MG63 (cell line): Measurements from ENCODE around the gene PPP1R1C. TPM values are rescaled to one million over a fixed set of nuclear protein-coding genes. Genes with fewer than 3 reads are reported as not detected.
"Not testable (repeated sequence)": the region's sequence is repeated elsewhere in the genome, so short reads cannot be mapped to it uniquely, and the experiment has no call there.

Experiments used
- DNase-seq: peaks from one replicate; pipeline ENCODE4 v3.0.0-alpha.2; 2020
- H3K27me3 ChIP-seq: fragments of 250-450 bp; sonication (Bioruptor Pico); 2 replicates; pipeline ENCODE4 v1.5.1; 2020; ENCODE audit warnings: mild to moderate bottlenecking, moderate library complexity
- H3K36me3 ChIP-seq: fragments of 250-450 bp; sonication (Bioruptor Pico); 2 replicates; pipeline ENCODE4 v1.5.1; 2020; ENCODE audit warnings: mild to moderate bottlenecking, moderate library complexity
- H3K4me3 ChIP-seq: fragments of 250-450 bp; sonication (Bioruptor Pico); 2 replicates; pipeline ENCODE4 v1.5.1; 2020; ENCODE audit warnings: mild to moderate bottlenecking, moderate library complexity
- H3K9me3 ChIP-seq: fragments of 250-450 bp; sonication (Bioruptor Pico); 2 replicates; pipeline ENCODE4 v1.5.1; 2020; ENCODE audit warnings: mild to moderate bottlenecking, moderate library complexity
- total RNA-seq: library from RNA; depleted of rRNA; stranded (reverse); fragments of >200 nt; shearing (Covaris generic); gene quantifications from 2 replicates; pipeline ENCODE4 v1.2.3, GENCODE V29; 2014; ENCODE audit warnings: low replicate concordance

Gene PPP1R1C
- total RNA-seq, 1 experiment from 2014 or later = 0.53 TPM

GRCh38 chr2:181959508-181959907 lies 26.1 kb upstream of the PPP1R1C start:
- Histone ChIP-seq H3K36me3 (no peaks in the 10 kb centered on the region), H3K4me3 (no peak overlapping the region), H3K27me3 (no peaks in the 10 kb centered on the region), H3K9me3 (no peaks in the 10 kb centered on the region)
- no peak for DNase-seq

GRCh38 chr2:181961167-181961566 lies 24.5 kb upstream of the PPP1R1C start:
- not testable (repeated sequence) for DNase-seq, H3K4me3 ChIP-seq, H3K36me3 ChIP-seq, H3K9me3 ChIP-seq, H3K27me3 ChIP-seq

- Histone ChIP-seq H3K9me3 (no peaks in the 10 kb centered on the region), H3K27me3 (no peaks in the 10 kb centered on the region), H3K4me3 (no peak overlapping the region), H3K36me3 (no peaks in the 10 kb centered on the region)
- no peak for DNase-seq
Measured at GRCh38 chr2:181962142-181962541, 23.5 kb upstream of the PPP1R1C start.

GRCh38 chr2:181970160-181970794 lies 15.4 kb upstream of the PPP1R1C start:
- Histone ChIP-seq H3K4me3 (no peak overlapping the region), H3K36me3 (no peaks in the 10 kb centered on the region)

GRCh38 chr2:181971032-181971431 lies 14.6 kb upstream of the PPP1R1C start:
- H3K9me3 ChIP-seq = no peaks in the 10 kb centered on the region
- H3K27me3 ChIP-seq = no peaks in the 10 kb centered on the region
- no peaks in the 10 kb centered on the region for H3K36me3 ChIP-seq
- DNase-seq = no peak
- no peak overlapping the region for H3K4me3 ChIP-seq

More at GRCh38 chr2:181970160-181970794, 15.4 kb upstream of the PPP1R1C start:
- DNase-seq = no peak
- H3K9me3 ChIP-seq = no peaks in the 10 kb centered on the region
- no peaks in the 10 kb centered on the region for H3K27me3 ChIP-seq

DNA sequence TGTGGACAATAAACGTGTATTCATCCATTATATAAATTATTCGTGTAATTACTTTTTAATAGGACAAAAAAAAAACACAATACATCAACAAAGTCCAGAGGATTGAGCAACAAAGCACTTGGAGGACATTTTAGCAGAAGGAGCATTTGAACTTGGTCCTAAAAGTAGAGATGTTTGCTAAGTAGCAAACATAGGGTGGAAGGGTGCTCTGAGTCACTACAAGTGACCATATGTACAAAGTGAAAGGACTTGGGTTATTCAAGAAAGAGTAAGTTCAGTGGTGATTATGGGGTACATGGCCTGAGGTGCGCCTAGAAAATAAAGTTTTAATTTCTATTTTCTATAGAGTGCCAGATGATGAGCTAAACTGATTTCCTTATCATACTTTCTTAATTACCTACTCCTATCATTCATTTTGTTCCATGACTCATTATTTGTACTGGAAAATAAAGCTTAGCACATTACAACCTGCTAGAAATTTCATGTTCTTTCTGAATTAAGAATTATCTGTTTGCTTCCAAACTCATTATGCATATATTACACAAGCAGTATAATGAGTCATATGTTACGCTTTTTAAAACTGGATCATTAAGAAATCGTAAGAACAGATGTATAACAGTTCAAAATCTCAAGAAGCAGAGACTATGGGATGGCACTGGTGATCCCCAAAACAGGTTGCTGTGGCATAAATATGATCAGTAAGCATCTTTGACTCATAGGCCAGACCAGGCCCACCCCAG lies 13.1 kb upstream of the PPP1R1C start:
- Histone ChIP-seq H3K4me3 (no peak overlapping the region), H3K36me3 (no peaks in the 10 kb centered on the region), H3K9me3 (no peaks in the 10 kb centered on the region), H3K27me3 (no peaks in the 10 kb centered on the region)
- no peak for DNase-seq

DNA sequence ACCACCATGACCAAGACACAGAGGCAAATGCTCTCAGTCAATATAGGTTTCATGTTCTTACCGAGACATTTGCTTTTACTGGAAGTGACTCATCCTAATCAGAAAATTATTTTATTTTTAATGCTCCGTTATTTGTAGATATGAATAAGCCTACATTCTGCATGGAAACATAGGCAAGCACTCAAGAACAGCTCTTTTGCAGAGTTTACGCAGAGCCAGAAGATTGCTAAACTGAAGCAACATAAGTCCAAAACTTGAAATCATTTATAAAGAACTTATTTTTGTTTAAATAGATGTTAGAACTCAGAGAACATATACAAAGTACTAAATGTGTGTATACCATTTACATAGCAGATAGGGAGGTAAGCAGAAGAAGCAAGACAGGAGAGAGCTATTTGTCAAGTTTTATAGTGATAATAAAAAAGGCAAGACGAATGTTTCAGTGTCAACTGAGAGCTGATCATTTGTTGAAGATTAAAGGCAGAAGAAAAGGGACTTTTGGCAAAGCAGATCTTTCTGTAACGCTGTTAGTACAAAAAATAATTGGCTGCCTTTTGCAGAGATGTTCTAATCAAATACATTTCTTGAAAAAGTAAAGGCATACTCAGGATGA lies 12.4 kb upstream of the PPP1R1C start:
- no peaks in the 10 kb centered on the region for H3K27me3 ChIP-seq
- no peaks in the 10 kb centered on the region for H3K36me3 ChIP-seq

GRCh38 chr2:181977661-181978350 lies 7.8 kb upstream of the PPP1R1C start:
- Histone ChIP-seq H3K27me3 (no peaks in the 10 kb centered on the region), H3K36me3 (no peaks in the 10 kb centered on the region), H3K9me3 (no peaks in the 10 kb centered on the region), H3K4me3 (no peak overlapping the region)
- DNase-seq = peak; percentile 52

More for the DNA sequence above, 12.4 kb upstream of the PPP1R1C start:
- Histone ChIP-seq H3K9me3 (no peaks in the 10 kb centered on the region), H3K4me3 (no peak overlapping the region)
- no peak for DNase-seq

DNA sequence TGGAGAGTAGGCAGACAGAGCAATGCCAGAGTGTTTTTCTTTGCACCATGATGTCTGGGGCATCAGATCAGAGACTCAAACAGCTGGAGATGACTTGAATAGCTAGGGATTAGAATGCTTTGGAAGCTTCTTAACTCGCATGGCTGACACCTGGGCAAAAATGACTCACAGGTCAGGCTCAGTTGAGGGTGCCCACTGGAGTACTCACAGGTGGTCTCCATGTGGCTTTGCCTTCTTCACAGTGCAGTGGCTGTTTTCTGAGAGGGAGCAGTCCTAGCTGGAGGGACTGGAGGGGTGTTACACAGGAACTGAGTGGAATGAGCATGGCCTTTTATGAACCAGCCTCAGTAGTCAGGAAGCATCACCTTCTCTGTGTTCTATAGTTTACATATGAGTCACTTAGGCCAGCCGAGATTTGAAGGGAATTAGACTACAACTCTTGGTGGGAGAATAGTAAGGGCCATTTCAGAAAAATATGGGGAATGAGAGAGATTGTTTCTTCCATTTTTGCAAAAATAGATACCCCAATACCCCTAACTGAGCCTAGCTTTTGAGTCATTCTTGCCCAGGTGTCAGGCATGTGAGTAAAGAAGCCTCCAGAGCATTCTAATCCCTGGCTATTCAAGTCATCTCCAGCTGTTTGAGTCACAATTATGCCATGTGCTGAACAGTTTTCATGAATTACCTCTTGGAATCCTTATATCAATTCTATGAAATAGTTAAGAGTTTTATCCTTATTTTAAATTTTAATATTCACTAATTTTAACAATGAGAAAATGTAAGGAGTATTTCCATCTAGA lies 7.1 kb upstream of the PPP1R1C start:
- no peak for DNase-seq

GRCh38 chr2:181984060-181984459 lies 1.6 kb upstream of the PPP1R1C start:
- H3K4me3 ChIP-seq = no peak overlapping the region
- H3K9me3 ChIP-seq = no peaks in the 10 kb centered on the region
- DNase-seq = no peak
- H3K27me3 ChIP-seq = no peaks in the 10 kb centered on the region
- no peaks in the 10 kb centered on the region for H3K36me3 ChIP-seq

More for the DNA sequence above, 7.1 kb upstream of the PPP1R1C start:
- Histone ChIP-seq H3K9me3 (no peaks in the 10 kb centered on the region), H3K4me3 (no peak overlapping the region), H3K36me3 (no peaks in the 10 kb centered on the region), H3K27me3 (no peaks in the 10 kb centered on the region)

DNA sequence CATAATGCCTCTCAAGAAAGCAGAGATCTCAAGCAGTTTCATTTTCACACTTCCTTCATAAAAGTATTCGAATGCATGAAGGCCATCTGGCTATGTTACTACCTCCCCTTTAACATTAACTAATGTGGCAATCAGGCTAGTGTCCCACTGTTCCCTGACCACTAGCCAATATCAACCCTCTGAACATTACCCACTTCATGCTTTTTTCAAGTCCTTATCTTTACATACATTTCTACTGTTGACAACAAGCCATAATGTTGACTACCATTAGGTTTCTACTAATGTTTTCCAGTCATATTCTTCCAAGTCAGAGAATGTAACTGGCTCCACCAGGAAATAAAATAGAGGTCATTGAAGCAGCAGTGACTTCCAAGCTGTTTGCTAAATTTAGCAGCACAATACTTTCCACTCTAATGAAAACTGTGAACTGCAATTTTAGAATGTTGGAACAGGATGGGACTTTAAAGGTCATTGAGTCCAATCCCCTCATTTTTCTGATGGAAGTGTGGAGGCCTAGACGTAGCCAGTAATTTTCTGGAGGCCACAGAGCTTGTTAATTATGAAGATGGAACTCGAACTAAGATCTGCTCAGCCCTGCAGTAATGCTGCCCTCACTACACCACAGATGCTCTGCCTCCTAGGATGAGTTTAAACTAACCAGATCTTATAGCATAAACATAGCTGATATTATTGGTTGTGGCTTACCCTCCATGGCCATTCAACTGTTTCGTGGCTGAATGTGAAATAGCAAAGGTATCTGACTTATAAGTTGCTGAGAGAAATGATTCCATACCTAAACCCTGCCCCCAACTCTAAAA lies 630 bp upstream of the PPP1R1C start:
- Histone ChIP-seq H3K4me3 (no peak overlapping the region), H3K27me3 (no peaks in the 10 kb centered on the region), H3K9me3 (no peaks in the 10 kb centered on the region), H3K36me3 (no peaks in the 10 kb centered on the region)
- no peak for DNase-seq

GRCh38 chr2:181988154-181988924 lies 2.7 kb downstream of the PPP1R1C start:
- H3K36me3 ChIP-seq = no peaks in the 10 kb centered on the region
- no peaks in the 10 kb centered on the region for H3K9me3 ChIP-seq
- H3K27me3 ChIP-seq = no peaks in the 10 kb centered on the region
- DNase-seq = peak; percentile 13
- H3K4me3 ChIP-seq = no peak overlapping the region

DNA sequence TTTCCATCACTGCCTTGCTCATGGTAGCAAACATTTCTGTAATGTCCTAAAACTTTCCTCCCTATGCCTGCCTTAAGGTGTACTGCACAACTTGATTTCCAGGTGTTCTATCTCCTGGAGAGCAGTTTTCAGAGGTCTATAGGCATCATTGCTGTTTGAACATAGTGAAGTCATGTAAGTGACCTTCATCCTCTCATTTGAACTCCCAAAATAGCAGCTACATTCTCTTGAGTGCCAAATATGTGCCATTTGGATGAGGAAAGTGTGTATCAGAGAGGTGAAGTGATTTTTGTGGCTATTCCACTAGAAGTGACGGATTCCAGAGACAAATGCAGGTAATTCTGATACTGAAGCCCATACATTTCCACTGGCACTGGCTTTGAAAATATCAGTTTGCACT lies 3.4 kb downstream of the PPP1R1C start:
- Histone ChIP-seq H3K9me3 (no peaks in the 10 kb centered on the region), H3K27me3 (no peaks in the 10 kb centered on the region), H3K4me3 (no peak overlapping the region), H3K36me3 (no peaks in the 10 kb centered on the region)
- no peak for DNase-seq

DNA sequence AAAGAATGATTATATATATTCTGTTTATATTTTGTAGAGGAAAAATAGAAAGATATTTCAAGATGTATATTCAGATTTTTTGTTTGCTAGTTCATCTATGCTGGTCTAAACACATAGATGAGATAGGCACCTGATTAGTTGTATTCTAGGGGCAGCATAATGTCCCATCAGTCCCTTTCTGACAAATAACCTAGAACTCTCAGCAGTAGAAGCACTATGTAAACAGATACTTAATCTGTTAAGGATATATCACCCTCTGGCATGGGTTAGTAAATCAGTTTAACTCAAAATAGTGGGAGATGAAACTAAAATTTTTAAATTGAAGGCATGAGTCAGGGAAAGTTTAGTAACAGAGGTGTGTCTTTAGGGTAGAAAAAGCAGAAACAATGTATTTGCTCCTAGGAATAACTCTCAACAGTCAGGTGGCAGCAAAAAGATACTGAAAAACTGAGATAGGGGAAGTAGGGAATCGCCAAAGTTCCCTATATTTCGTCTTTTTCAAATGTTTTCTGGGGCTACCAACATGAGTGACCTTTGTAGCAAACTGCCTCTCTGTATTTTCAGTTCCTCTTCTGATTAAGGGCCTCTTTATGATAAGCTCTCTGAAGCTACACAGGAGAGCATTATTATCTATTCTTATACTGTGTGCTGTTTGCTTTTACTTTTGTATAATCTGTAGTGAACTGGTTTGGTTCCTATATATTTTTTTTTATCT lies 5.7 kb downstream of the PPP1R1C start:
- no peak for DNase-seq
- H3K27me3 ChIP-seq = no peaks in the 10 kb centered on the region
- no peak overlapping the region for H3K4me3 ChIP-seq
- H3K36me3 ChIP-seq = no peaks in the 10 kb centered on the region
- H3K9me3 ChIP-seq = no peaks in the 10 kb centered on the region
